Keratinocyte (primary cell): Measurements from ENCODE around the gene KRTAP10-12. TPM values are rescaled to one million over a fixed set of nuclear protein-coding genes. Genes with fewer than 3 reads are reported as not detected.

ENCODE experiments used
- DNase-seq: peaks from one replicate; pipeline ENCODE4 v3.0.0-alpha.2; 2011; ENCODE audit warnings: low read depth, missing footprints, low spot score
- FAIRE-seq: peaks from 2 replicates; lab custom pipeline; 2011; peaks lifted over from hg19 to GRCh38; lab: Jason Lieb, UNC
- H2AFZ ChIP-seq: 2 replicates; pipeline ENCODE4 v1.6.0; 2012; ENCODE audit warnings: low read length, control low read depth, inconsistent platforms; ENCODE audit not compliant: control insufficient read depth
- H3K27ac ChIP-seq: 2 replicates; pipeline ENCODE4 v1.5.1; 2011; ENCODE audit warnings: low read length; ENCODE audit not compliant: control insufficient read depth, insufficient read depth
- H3K27me3 ChIP-seq: 3 replicates; pipeline ENCODE4 v1.6.0; 2011; ENCODE audit warnings: low read length; ENCODE audit not compliant: control insufficient read depth, insufficient read depth; ENCODE audit errors: extremely low read depth
- H3K36me3 ChIP-seq, 2 experiments: 2 replicates in 1 of 2; 3 replicates in 1 of 2; pipeline ENCODE4 v1.5.1; 2011; ENCODE audit warnings: low read length in 2 of 2, mild to moderate bottlenecking in 1 of 2; ENCODE audit not compliant: control insufficient read depth in 2 of 2, insufficient read depth in 2 of 2; ENCODE audit errors: extremely low read depth in 1 of 2
- H3K4me1 ChIP-seq: 3 replicates; pipeline ENCODE4 v1.5.1; 2011; ENCODE audit warnings: low read length; ENCODE audit not compliant: control insufficient read depth, insufficient read depth; ENCODE audit errors: extremely low read depth
- H3K4me2 ChIP-seq: 3 replicates; pipeline ENCODE4 v1.6.0; 2011; ENCODE audit warnings: low read depth, low read length; ENCODE audit not compliant: control insufficient read depth, insufficient read depth; ENCODE audit errors: extremely low read depth
- H3K4me3 ChIP-seq, 3 experiments: fragments of 200-600 bp in 1 of 3; sonication (generic) in 1 of 3; 2 replicates in 2 of 3; 3 replicates in 1 of 3; pipeline ENCODE4 v1.5.1; 2011 to 2016; ENCODE audit warnings: low read length in 3 of 3, mild to moderate bottlenecking in 3 of 3, control low read depth in 2 of 3, inconsistent platforms in 1 of 3, low read depth in 1 of 3, mixed read lengths in 1 of 3, mixed run types in 1 of 3, moderate library complexity in 1 of 3; ENCODE audit not compliant: control insufficient read depth in 2 of 3, insufficient read depth in 2 of 3; ENCODE audit errors: extremely low read depth in 1 of 3
- H3K79me2 ChIP-seq: 2 replicates; pipeline ENCODE4 v1.6.0; 2012; ENCODE audit warnings: low read length; ENCODE audit not compliant: control insufficient read depth, insufficient read depth
- H3K9ac ChIP-seq: 3 replicates; pipeline ENCODE4 v1.6.0; 2011; ENCODE audit warnings: low read length; ENCODE audit not compliant: control insufficient read depth, insufficient read depth; ENCODE audit errors: extremely low read depth
- H3K9me1 ChIP-seq: 3 replicates; pipeline ENCODE4 v1.6.0; 2011; ENCODE audit warnings: low read length; ENCODE audit not compliant: control insufficient read depth, insufficient read depth; ENCODE audit errors: extremely low read depth
- H3K9me3 ChIP-seq: 2 replicates; pipeline ENCODE4 v1.5.1; 2012; ENCODE audit warnings: low read depth, low read length; ENCODE audit not compliant: control insufficient read depth
- H4K20me1 ChIP-seq: 3 replicates; pipeline ENCODE4 v1.6.0; 2011; ENCODE audit warnings: low read length; ENCODE audit not compliant: control insufficient read depth, insufficient read depth; ENCODE audit errors: extremely low read depth
- CTCF ChIP-seq, 3 experiments: IDR thresholded peaks in 1 of 3; conservative IDR thresholded peaks in 1 of 3; optimal IDR thresholded peaks in 1 of 3; 2 replicates in 2 of 3; 3 replicates in 1 of 3; pipeline versions ENCODE3 to v1.5.1; 2011; ENCODE audit warnings: low read length in 3 of 3, mild to moderate bottlenecking in 3 of 3, moderate library complexity in 2 of 3, control low read depth in 1 of 3, inconsistent platforms in 1 of 3; ENCODE audit not compliant: insufficient read depth in 2 of 3; ENCODE audit errors: extremely low read depth in 1 of 3
- EZH2 ChIP-seq: IDR thresholded peaks from one replicate; pipeline ENCODE4 v1.6.1; 2012; ENCODE audit warnings: inconsistent platforms, mild to moderate bottlenecking, low read length, moderate library complexity
- dilution Hi-C: fragments of 300-500 bp; cut with MboI; formaldehyde crosslinking; loops from one replicate; pipeline ENCODE4 v1.7.0; 2020; ENCODE audit warnings: low sequenced_read_pairs; ENCODE audit not compliant: extremely low pct_ligation_motif_present
- polyA plus RNA-seq, 5 experiments: library from polyadenylated mRNA; depleted of rRNA in 3 of 5; stranded (reverse) in 3 of 5; stranded (forward) in 1 of 5; unstranded in 1 of 5; fragments of >200 nt; gene quantifications; 1 replicate in 1 of 5; 2 replicates in 3 of 5; 3 replicates in 1 of 5; pipeline versions ENCODE4 v1.2.1 to v1.2.3, GENCODE V29; 2011 to 2012; ENCODE audit warnings: missing spikeins in 2 of 5, low read depth in 1 of 5, low replicate concordance in 1 of 5

Gene KRTAP10-12
- polyA plus RNA-seq, 1 donor (not counting 4 experiments of a cell fraction or from before 2014, with no cell fraction given), result not detected

DNA sequence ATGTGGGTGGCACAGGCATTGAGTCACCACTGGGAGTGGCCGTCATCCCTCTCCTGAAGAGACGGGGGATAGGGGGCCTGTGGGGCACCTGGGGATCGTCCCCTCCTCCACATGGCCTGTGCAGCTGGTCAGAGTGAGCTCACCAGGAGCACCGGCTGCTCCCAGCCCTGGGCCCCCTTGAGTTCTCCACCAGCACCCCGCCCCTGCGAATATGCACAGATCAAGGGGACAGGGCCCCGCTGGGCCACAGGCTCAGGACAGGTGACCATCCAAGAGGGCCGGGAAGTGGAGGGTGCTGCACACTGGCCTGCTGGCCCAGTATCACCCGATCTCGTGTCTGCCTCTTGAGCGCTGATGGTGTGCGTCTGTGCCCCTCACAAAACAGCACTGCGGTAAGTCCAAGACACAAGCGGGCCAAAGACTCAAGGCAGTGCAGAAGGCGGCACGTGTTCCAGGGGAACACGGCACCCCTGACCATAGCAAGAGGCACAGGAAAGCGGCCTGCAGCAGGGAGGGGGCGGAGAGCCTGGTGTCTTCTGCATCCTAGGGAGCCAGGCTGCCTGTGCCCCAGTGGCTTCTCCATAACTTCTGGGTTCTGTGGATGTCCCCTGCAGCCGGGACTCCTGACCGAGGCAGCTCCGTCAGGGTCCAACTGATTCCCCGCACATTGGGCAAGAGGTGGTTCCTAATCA is 32.5 kb downstream of the KRTAP10-12 start:
- Histone ChIP-seq H2AFZ (no peak overlapping the region), H3K27me3 (peaks cover 9% of the 10 kb centered on the region), H3K36me3 (no peaks in the 10 kb centered on the region), H3K27ac (no peak overlapping the region), H3K4me2 (no peak overlapping the region), H3K4me1 (no peaks in the 10 kb centered on the region), H3K9me1 (no peaks in the 10 kb centered on the region), H3K9ac (no peak overlapping the region), H3K9me3 (no peaks in the 10 kb centered on the region), H3K79me2 (no peaks in the 10 kb centered on the region), H4K20me1 (no peaks in the 10 kb centered on the region), H3K4me3 (no peak overlapping the region)
- dilution Hi-C loops, result loop anchor here (25.0 kb wide), 1 partner anchor 242 kb away; no protein-coding TSS in a partner anchor
- FAIRE-seq (no peak), DNase-seq (no peak)
- TF ChIP-seq EZH2, result no peak
- TF ChIP-seq CTCF (optimal IDR thresholded peaks at IDR 0.05 in 1 of 3, IDR thresholded peaks at IDR 0.05 in 1 of 3, conservative IDR thresholded peaks at IDR 0.05 in 1 of 3; ENCODE audit: extremely low read depth in 1 of 3, insufficient read depth in 2 of 3, low read length in 3 of 3), result no peak

- H4K20me1 ChIP-seq, result no peaks in the 10 kb centered on the region
- H3K9ac ChIP-seq, result no peak overlapping the region
- H2AFZ ChIP-seq, result no peak overlapping the region
- H3K27ac ChIP-seq, result no peak overlapping the region
- TF ChIP-seq CTCF (optimal IDR thresholded peaks at IDR 0.05 in 1 of 3, IDR thresholded peaks at IDR 0.05 in 1 of 3, conservative IDR thresholded peaks at IDR 0.05 in 1 of 3; ENCODE audit: extremely low read depth in 1 of 3, insufficient read depth in 2 of 3, low read length in 3 of 3), result no peak
- H3K4me3 ChIP-seq, result no peak overlapping the region
- no peaks in the 10 kb centered on the region for H3K79me2 ChIP-seq
- no peak overlapping the region for H3K4me2 ChIP-seq
- no peaks in the 10 kb centered on the region for H3K4me1 ChIP-seq
- no peaks in the 10 kb centered on the region for H3K9me3 ChIP-seq
- DNase-seq (no peak), FAIRE-seq (no peak)
- no peaks in the 10 kb centered on the region for H3K36me3 ChIP-seq
- no peaks in the 10 kb centered on the region for H3K9me1 ChIP-seq
- peaks cover 9% of the 10 kb centered on the region for H3K27me3 ChIP-seq
- dilution Hi-C loops, result loop anchor here (25.0 kb wide), 1 partner anchor 243 kb away; no protein-coding TSS in a partner anchor
Measured at GRCh38 chr21:44730028-44730395, 33.0 kb downstream of the KRTAP10-12 start.
